GM19035 (cell line): Measurements from ENCODE around the gene SUPT20H.
"Not testable (repeated sequence)": the region's sequence is repeated elsewhere in the genome, so short reads cannot be mapped to it uniquely, and the experiment has no call there.

Experiments
- ATAC-seq: cut with Tn5 transposase; IDR thresholded peaks from one replicate; pipeline ENCODE4 v1.9.1; 2021; ENCODE audit not compliant: unreplicated experiment

SUPT20H gene

DNA sequence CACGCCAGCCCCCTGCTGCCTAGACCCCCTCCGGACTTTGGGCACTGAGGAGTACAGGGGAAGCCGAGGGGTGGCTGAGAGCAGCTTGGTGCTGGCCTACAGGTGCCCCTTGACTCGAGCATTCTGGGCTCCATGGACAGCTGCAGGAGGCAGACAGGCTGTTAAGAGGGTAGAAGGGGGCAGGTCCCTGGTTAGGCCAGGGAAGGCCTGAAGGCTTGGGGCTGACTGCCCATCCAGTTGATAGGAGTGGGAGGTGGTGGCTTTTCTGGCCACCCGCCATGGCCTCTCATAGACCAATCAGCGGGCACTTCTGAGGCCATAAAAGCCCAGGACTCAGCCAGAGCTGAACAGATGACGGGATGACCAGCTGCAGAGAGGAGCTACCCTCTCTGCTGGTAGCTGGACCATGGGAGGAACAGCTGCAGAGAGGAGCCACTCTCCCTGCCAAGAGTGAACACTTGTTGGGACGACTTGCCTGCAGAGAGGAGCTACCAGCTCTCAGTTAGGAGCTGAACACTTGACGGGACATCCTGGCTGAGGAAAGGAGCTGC is 10.7 kb upstream of the SUPT20H start:
- no peak for ATAC-seq

DNA sequence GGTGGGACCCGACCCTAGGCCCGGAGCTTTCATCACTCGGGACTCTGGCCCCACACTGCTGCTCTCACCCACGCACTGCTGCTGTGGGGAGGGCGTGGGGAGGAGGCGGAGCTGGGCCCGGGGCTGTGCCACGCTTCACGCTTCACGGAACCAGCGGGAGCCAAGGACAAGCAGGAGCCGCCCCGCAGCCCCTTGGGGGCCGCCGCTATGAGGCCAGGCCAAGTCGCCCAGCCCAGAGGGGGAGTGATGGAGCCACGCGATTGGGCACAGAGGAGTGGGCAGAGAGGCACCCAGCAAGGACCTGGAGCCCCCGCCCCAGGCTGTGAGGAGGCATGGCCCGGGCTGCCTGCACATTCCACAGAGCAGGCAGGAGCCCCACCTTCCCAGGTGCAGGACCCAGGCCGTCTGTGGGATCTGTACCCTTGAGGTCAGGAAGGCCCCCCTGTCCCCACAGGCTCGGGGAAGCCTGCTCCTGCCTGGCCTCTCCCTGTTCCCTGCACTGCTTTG is 10.2 kb upstream of the SUPT20H start:
- ATAC-seq = no peak

DNA sequence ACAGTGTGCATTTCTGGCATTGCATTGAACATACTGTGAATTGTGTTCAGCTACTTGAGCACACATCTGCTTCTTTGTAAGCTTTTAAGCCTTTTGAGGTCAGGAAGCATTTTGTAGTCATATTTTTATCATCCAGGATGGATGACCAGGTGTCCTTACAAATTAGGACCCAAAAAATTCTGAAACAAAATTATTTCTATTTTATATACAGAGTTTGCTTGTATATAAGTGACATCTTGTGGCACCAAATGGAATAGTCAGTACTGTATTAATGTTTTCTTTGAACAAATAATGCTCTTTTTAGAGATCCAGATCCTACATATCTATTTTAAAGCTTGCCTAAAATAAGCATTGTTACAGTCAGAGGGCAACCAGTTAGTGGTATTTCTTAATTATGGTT is 9.5 kb upstream of the SUPT20H start:
- no peak for ATAC-seq

DNA sequence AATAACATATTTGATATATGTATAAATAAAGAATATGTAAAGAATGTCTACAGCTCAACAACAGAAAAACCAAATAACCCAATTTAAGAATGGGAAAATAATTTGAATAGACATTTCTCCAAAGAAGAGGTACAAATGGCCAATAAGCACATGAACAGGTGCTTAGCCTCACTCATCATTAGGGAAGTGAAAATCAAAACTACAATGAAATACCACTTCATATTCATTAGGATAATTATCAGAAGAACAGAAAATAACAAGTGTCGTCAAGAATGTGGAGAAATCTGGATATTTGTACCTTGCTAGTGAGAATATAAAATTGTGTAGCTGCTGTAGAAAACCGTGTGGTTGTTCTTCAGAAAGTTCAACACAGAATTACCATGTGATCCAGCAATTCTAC is 8.4 kb upstream of the SUPT20H start:
- ATAC-seq = peak; percentile 50

DNA sequence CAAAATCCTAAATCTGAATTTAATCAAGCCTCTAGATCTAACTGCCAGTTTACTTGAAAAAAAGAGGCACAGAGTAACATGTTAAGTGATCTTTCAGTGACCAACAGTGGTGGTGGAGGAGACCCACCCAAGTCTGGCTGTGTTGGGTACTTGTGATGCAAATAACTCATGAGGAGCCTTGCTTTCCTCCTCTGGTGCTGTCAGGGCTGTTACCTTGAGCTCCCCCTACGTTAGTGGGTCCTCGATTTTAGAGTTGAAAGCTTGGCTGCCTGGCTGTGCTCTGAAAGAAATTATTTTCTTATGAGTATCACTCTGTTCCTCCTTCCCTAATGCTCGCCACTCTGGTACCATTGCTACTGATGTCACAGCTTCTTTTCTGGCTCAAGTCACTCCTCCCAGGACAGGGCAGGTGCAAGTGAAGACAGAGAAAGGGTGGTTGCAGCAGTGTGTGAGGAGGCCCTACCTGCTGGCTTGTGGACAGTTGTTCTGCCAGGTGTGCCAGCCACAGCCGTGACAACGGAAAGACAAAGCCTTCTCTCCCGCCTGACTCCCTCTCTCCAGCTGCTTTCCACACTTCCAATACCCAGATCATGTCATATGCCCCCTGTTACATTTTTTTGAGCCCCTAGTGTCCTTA is 6.5 kb upstream of the SUPT20H start:
- no peak for ATAC-seq

DNA sequence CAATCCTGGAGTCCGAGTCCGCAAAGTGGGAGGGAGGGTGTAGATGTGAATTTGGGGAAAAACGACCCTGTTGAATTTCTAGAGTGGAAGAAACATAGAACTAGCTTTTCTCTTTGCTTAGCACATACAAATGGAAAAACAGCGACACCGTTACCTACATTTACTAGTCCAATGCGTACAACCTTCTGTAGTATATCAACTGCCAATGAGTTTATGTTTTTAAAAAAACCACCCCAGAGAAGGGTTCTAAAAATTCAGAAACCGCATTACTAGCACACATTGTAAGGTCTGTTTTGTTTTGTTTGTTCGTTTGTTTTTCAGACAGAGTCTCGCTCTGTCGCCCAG is 332 bp upstream of the SUPT20H start:
- ATAC-seq = peak; percentile 29

DNA sequence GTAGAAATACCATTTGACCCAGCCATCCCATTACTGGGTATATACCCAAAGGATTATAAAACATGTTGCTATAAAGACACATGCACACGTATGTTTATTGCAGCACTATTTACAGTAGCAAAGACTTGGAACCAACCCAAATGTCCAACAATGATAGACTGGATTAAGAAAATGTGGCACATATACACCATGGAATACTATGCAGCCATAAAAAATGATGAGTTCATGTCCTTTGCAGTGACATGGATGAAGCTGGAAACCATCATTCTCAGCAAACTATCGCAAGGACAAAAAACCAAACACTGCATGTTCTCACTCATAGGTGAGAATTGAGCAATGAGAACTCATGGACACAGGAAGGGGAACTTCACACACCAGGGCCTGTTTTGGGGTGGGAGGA is 3.3 kb downstream of the SUPT20H start:
- not testable (repeated sequence) for ATAC-seq

DNA sequence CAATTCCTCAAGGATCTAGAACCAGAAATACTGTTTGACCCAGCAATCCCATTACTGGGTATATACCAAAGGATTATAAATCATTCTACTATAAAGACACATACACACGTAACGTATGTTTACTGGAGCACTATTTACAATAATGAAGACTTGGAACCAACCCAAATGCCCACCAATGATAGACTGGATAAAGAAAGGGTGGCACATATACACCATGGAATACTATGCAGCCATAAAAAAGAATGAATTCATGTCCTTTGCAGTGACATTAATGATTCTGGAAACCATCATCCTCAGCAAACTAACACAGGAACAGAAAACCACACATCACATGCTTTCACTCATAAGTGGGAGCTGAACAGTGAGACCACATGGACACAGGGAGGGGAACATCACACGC is 6.4 kb downstream of the SUPT20H start:
- not testable (repeated sequence) for ATAC-seq

DNA sequence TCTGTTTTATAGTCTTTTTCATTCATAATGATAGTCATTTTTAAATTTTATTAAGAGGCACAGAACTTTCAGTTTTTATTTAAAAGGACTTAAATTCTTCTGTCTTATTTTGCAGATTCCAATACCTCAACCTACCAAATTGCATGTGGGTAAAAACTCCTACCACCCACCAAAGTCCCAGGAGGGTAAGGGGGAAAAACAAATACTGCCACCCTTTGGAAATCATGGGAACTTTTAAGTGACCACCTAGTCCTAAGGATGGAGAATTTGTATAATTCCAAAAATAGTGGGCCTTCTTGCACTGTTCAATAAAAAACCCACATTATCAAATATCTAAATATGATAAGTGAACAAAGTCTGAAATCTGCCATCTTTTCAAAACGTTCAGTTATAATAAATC is 9.7 kb downstream of the SUPT20H start:
- ATAC-seq = no peak

DNA sequence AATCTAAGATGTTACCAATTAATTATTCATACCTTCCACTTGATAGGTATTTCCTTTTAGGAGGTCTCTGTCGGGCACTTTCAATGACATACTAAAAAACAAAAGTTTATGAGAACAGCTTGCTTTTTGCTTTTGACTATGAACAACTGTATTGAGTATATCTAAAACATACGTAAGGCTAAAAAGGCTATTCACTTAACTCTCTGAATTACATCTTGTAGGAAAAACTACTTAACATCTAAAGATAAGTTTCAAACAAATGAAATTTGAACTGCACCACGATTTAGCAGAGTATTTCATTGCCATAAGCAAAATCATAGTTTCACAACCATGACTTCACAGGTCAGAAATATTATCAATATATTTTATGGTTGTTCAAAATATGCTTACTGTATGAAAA is 11.6 kb downstream of the SUPT20H start:
- ATAC-seq = no peak

DNA sequence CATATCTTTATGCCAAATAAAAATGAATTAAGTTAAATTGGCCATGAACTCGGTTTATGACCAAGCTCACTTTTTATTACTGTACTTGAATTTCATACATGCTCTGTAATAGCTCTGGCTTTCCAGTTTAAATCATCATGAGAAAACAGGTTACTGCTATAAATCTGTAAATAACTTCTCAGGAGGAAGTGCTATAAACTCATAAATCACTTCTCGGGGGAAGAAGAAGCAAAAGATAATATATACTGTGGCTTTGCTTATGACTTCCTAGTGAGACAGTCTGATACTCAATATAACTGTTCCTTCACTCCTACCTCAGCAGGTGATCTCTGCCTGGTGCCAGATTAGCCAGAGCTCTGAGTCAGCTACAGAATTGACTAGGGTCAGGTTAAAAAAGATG is 12.5 kb downstream of the SUPT20H start:
- ATAC-seq = no peak

DNA sequence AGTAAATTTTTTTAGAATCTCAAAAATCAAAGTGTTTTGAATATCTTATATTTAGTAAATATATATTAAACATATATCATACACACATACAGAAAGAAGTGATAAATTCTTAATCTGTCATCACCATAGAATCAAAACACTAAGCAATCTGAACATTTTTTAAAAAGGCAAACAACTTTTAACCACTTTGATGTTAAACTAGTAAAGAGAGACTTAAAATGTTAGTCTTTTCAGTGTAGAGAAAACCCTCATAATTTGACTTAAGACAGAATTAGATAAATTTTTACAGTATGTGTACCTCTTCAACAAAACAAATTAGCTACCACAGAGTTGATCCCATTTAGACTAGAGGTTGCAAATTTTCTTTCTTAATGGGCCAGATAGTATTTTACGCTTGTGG is 13.4 kb downstream of the SUPT20H start:
- ATAC-seq = no peak

DNA sequence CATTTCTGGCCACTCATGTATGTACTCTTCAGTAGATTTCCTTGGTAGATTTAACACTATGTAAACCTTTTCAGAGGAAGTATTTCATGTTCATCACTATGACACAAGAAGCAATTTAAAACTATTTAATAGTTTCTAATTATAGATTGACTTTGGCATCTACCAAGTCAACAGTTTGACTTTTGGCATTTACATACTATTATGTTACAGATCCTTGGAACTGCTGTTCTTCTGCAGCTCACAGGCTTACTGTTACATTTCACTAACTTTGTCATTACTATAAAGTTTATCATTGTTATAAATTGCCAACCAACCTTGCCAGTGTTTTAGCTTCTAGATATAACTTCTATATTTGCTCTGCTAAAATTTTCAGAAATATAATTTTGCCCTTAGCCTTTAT is 18.7 kb downstream of the SUPT20H start:
- ATAC-seq = no peak

DNA sequence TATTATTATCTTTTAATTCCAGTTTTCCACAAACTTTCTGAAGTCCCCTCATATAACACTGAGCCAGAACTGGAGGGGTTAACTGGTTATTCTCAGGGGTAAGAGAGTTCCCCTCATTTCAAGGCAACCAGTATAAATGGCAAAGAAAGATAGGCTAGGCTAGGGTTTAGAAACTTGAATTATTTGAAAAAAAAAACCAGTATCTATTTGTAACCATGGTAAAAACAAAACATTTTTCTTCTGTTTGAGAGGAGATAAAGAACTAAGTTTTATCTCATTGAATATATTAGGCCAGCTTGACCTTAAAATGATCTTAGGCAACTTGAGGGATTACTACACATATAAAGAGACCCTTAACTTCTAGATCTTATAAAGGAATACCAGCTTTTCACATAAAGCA is 19.6 kb downstream of the SUPT20H start:
- ATAC-seq = no peak

DNA sequence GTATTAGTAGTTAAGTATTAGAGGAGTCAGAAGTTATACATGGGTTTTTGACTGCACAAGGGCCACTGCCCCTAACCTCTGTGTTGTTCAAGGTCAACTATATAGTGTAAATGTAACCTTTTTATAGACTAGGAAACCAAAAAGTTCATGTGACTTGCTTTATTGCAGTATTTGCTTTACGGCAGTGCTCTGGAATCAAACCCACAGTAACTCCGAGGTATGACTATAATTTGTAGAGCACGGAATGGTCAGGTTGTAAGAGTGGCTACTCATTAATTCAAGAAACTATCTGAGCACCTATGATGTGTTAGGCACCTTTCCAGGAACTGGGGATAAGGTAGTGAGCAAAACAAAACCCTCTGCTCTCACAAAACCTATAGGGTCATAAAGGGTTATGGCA is 22.2 kb downstream of the SUPT20H start:
- ATAC-seq = no peak

DNA sequence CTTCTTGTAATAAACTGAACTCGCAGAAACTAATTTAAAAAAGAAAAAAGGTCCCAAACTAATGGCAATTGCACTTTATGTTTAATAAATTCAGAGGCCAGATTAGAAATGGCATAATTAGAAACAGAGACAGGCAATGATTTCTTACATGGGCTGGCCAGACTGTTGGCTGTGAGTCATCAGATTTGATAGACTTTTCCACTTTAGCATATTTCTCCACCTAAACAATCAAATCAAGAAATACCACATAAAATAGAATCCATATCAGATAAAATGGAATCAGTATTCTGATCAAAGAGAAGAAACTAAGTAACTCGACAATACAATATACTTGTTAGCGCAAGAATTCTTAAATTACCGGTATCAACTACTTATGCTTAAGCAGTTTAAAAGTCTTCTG is 29.9 kb downstream of the SUPT20H start:
- ATAC-seq = no peak

DNA sequence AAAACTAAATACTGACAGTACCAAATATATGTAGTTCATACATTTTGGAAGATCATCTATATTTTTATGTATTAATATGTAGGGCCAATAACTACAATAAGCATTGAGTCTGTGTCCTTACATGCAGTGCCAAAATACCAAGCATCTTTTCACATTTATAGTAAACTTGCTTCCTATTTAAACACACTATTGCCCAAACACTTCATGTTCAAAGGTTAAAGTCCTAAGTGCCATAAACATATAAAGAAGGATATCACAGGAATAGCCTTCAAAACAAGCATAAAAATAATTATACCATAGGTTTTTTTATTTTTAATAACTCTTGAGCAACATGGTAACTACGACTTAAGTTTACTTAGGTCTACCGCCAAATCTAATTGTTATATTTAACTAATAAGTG is 31.8 kb downstream of the SUPT20H start:
- no peak for ATAC-seq

DNA sequence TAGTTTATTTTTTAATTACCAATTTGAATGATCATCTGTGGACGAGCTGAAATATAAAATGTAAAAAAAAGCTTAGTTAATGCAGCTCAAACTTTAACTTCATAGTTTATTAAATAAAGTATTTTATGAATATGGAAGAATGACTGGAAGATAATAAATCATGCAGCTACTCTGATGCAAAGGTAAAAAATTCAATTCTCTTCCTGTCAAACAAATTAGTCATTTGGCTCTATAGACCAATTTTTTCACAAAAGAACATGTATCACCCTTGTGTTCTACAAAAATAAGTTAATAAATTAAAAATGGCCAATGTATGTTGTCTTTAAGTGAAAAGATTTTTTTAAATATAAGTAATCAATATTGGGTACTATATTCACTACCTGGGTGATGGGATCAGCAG is 32.7 kb downstream of the SUPT20H start:
- no peak for ATAC-seq

DNA sequence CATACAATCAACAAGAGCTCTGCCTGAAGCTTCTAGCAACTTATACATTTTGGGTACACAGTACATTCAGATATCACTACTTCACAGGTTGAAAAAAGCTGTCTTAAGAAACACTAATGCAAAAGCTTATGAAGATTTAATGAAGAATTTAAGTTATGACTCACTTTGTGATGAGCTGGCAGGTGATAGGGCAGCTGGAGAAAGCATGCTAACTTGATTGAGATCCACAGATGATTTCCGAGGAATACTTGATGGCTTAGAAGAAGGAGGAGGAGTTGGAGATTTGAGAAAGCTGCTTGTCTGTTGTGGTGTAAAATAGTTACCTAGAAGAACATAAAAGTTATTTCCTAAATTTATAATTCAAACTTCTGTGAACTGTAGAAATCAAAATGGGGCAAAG is 35.6 kb downstream of the SUPT20H start:
- ATAC-seq = no peak

DNA sequence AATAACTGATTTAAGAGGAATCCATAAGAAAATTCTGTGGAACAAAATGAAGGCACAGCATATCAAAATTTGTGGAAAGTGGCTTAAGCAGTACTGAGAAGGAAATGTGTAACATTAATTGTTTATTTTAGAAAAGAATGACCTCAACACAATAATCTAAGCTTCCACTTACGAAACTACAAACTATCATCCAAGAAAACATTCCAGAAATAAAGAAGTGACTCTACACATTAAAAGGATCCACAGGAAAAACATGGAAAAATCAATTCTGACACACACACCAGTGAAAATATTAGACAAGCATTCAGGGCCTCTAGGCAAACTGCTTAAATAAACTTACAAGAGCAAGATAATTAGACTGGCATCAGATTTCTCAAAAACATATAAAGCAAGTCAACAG is 44.9 kb downstream of the SUPT20H start:
- no peak for ATAC-seq

DNA sequence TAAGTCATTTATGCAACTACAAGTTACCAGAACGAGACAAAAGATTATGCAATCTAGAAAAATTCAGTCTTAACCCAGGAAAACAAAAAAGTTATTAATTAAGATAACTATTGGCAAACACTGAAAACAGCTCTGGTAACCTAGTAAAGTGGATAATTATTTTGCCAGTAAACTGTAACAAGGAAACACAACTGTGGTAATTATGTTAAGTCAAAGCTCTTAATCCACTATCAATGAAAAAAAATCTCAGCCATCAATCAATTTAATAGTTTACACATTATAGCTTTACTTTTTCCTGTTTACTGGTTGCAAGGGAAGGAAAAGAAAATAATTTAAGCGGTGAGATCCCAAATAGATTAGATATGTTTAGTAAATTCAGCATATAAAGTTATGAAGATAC is 47.7 kb downstream of the SUPT20H start:
- ATAC-seq = no peak

DNA sequence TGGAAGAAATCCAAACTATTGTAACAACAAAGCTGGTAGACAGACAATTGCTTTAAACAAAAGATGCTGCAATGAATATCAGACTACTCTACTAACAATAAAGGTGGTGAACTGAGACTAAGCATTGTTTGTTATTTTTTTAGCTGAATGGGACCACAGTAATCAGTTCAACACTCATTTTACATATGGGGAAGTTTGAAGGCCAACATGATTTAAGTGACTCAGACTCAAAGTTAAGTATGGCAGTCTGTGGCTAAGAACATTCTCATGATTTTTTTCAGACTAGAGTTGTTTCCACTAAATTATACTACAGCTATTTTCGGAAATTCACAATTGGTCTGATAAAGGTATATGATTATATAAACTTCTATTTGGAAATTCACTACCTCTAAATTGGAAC is 48.5 kb downstream of the SUPT20H start:
- ATAC-seq = no peak

DNA sequence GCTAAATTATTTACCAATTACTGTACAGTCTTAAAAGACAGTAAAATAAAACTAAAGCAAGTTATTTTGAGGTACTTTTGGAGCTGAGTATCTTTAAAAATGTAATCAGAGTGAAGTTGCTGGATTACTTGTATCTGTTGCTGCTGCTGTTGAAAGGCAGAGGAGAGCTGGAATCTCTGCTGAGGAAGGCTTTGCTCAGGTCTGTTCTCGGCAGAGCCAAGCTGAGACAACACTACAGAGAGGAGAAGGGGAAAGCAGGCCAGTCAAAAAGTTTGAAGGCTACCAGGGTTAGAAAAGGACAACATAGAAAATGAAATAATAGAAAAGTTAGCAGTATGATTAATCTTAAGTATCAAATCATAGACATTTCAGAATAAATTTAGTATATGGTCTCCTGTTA is 49.1 kb downstream of the SUPT20H start:
- no peak for ATAC-seq
